Suppressor macrophage (primary cell): ENCODE measurements around the gene C1QTNF8.

Experiments
- DNase-seq, 4 experiments: peaks; one replicate each; pipeline ENCODE4 v3.0.0-alpha.2; 2020 to 2022
- total RNA-seq, 17 experiments: gene quantifications; one replicate each; lab custom pipeline; 2026; ENCODE audit warnings: mixed read lengths in 6 of 17, inconsistent platforms in 3 of 17; lab: John Stamatoyannopoulos, UW

The C1QTNF8 gene, protein sequence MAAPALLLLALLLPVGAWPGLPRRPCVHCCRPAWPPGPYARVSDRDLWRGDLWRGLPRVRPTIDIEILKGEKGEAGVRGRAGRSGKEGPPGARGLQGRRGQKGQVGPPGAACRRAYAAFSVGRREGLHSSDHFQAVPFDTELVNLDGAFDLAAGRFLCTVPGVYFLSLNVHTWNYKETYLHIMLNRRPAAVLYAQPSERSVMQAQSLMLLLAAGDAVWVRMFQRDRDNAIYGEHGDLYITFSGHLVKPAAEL
- 0 to 0.99 (median 0) reads per million in 17 experiments for total RNA-seq

DNA sequence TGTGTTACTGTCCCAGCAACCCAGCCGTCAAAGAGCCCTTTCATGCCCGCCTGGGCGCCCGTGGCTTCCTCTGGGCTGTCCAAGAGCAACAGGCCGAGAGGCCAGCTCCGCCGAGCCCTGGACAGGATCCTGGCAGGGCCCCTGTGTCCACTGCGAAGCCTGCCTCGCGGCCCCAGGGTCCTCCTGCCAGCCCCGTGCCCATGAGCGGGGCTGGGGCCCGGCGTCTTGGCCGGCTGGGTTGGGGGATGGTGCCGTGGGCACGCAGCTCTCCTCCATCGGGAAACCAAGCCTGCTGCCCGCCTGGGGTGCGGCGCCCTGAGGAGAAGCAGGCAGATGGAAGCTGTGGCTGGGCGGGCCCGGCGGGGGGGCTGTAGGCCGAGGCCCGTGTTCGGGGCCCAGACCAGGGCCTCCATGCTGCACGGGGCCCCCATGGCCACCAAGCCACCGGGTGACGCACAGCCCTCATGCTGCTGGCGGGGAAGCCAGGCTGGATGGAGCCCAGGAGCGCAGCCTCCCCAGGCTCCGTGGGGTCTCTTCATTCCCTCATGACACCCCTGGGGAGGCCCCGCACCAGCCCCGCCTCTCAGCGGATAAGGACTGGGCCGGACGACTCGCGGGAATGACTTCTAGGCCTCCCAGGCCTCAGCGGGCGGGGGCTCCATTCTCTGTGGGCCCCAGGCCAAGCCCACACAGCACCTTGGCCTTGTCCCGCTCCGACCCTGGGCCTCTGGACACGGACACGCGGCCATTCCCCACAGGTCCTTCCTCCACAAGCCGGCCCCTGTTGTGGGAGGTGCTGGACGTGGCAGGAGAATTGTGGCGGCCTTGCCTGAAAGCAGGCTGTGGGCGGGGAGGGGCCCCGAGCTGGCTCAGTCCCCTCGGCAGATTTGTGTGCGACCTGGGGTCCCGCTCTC lies at the start of gene C1QTNF8:
C1QTNF8 (minus strand) TSS at position 76 of the 914 bp plus-strand sequence. CDS start 1,322 bp downstream, outside the sequence.
- DNase-seq = no peak

DNA sequence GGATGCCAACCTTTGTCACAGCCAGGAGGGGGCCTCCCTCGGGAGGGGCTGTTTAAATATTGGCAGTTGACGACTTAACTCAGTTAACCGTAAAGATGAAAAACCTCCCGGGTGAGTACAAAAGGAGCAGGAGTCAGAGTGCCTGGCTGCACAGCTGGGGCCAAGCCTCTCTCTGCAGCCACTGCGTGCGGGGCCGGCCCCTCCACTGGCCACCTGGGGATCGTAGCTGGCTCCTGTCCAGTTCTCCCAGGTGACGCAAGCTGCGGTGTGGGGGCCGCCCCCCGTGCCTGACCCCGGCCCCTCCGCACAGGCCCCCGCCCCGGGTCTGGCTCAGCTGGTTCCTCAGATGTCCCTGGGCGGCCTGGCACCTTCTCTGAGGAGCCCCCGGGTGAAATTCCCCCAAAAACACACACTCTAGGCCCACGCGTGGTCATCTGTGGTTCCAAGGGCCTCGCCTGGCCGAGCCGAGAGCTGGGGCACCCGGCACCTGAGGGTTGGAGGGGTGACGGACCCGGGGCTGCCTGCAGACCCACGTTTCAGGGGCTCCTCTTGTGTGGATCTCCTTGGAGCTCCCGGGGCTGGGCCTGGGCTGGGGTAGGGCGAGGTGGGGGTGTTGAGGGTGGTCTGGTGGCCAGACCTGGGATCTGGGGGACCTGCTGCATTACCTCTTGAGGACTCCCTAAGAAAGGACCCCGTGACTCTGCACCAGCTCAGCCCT lies 49.5 kb upstream of the C1QTNF8 start:
- DNase-seq = no peak

DNA sequence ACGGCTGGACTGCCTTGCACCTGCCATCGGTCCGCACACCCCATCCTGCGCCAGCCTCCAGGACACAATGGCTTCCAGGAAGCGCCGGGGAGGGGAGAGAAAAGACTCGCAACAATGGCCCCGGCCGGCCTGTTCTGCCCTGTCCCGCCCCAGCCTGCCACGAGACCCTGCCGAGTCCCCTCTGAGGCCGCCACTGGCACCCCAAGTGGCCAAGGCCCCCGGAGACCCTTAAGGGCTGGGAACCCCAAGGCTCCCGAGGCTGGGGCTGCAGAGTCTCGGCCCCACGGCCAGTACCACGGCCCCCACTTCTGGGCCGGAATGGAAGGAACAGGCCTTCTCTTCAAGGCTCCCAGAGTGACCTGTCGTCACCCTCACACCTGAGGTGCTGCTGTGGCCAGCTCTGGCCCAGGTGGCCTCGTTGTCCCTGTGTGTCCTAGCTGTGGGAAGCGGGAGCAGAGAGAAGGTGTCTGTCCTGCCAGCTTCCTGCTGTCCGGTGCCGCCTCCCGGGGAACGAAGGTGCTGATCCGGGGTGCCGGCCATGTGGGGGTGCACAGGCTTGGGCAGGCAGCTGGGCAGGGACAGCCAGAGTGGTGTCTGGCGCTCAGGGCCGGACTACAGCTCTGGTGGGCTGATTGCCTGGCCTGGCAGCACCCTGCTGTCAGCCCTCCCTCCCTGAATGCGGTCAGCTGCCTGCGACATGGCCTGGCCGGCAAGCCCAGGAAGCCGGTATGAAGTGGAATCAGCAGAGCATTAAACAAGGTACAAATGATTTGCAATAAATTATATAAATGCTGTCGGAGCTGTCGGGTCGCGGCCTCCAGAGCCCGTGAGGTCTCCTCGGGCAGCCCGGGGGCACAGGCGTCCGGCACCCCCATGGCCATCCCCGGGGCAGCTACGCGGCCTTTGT lies 48.7 kb upstream of the C1QTNF8 start:
- DNase-seq = no peak

DNA sequence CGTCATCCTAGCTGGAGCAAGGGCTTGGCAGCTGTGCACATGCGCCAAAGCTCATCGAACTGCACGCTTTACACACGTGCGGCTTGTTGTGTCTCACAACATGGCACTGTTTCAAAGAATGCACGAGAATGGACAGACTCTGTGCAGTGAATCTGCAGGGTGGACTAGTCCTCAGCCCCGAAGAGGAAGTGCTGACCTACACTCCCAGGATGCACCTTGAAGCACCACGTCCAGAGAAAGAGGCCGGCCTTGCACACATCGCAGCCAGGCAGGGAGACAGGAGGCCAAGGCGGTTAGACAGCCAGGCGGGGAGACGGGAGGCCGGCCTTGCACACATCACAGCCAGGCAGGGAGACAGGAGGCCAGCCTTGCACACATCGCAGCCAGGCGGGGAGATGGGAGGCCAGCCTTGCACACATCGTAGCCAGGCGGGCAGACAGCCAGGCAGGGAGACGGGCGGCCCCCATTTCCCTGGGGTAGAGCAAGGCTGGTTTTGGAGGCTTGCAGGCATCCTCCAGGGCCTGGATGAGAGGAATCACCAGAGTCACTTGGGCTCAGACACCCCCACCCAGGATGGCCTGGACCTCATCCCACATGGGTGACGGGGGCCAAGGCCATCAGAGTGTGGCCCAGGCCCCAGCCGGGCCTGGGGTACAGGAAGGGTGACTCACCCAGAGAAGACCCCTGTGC lies 47.9 kb upstream of the C1QTNF8 start:
- no peak for DNase-seq

DNA sequence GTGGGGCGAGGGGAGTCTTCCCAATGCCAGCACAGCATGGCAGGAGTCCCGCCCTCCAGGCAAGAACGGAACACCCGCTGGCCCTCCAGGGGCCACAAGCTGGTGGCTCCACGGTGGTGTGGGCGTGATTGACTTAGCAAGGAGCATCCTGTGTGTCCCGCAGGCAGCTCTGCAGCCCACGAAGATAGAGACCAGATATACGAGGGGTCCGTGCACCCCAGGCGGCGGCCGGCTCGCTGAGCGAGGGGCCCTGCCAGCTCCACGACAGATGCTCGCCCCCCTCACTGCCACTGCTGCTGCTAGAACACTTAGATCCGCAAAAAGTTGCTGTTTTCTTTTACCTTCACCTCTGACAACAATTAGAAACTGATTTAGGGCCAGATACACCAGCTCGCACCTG lies 46.9 kb upstream of the C1QTNF8 start:
- DNase-seq = no peak

DNA sequence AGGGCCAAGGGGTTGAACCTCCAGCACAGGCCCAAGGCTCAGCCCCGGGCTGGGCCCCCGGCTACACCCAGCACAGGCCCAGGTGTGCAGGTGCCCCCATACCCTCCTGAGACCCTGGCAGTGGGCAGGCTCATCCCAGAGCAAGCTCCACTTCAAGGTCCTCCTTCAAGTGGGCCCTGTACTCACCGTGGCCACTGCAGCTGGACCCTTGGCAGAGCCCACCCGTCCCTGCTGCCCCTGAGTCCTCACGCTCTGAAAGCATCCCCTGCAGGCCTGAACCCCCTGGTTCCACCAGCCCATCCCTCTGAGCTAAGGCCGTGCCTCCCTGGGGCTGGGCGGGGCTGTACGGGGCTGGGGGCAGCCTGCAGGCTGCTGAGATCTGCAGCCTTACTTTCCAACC lies 45.7 kb upstream of the C1QTNF8 start:
- no peak for DNase-seq

DNA sequence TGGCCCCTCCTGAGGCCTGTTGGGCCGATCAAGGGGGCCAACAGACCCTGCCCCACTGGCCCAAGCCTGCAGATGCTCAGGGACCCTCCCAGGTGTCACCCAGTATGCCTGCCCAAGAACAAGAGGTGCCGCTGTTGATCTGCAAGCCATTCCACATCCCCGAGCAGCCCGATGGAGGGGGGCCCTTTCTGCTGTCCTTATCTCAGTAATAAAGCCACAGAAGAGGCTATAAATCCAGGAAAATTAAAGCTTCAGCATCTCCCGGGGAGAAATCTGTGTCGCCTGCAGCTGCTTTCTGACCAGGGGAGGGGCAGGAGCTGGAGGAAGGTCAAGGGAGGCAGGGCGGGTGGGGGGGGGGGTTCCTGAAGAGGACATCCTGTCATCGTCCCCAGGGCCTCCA lies 45.1 kb upstream of the C1QTNF8 start:
- DNase-seq = no peak

DNA sequence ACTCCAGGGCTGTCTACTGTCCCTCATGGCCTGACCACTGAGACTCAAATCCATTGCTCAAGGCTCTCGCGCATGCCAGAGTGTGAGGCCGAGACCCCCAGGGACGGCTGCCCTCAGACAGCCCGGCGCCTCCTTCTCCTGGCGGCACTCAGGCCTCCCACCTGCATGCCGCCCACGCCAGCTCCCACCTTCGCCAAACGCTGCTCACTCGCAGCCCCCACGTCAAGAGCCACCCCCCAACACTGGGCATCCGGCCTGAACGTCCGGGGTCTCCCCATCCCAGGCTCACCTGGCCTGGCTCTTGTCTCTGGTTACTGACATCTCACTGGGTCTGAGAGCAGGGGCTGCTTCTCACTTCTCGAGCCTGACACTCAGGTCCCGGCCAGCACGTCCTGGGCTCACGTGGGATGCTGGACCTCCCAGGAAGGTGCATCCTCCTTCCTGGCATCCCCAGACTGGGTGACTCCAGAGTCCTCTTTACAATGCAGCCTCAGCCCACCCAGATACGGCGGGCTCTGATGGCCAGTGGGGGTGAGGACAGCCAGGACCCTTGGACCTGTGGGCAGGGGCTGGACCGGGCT lies 44.6 kb upstream of the C1QTNF8 start:
- DNase-seq = no peak

DNA sequence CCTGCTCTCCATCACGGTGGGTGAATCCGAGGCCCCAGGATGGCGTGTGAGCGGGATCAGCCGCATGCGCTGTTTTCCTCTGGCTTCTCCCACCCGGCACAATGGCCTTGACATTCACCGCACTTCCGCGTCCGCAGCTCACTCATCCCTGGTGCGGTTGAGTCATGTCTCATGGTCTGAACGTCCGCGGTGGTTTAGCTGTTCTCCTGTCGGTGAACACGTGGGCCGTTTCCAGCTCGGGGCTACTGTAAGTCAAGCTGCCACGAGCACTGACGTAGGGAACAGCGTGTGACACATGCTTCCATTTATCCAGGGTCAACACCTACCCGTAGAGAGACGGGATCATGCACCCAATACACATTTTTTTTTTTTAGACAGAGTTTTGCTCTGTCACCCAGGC lies 41.6 kb upstream of the C1QTNF8 start:
- DNase-seq = no peak

DNA sequence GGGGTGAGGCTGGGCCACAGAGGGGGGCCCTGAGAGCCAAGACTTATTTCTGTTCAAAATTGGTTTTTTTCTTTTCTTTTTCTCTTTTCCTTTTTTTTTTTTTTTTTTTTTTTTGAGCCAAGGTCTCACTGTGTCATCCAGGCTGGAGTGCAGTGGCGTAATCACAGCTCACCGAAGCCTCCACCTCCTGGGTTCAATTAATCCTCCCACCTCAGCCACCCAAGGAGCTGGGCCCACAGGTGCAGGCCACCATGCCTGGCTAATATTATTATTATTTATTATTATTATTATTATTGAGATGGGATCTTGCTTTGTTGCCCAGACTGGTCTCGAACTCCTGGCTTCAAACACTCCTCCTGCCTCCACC lies 39.4 kb upstream of the C1QTNF8 start:
- no peak for DNase-seq

DNA sequence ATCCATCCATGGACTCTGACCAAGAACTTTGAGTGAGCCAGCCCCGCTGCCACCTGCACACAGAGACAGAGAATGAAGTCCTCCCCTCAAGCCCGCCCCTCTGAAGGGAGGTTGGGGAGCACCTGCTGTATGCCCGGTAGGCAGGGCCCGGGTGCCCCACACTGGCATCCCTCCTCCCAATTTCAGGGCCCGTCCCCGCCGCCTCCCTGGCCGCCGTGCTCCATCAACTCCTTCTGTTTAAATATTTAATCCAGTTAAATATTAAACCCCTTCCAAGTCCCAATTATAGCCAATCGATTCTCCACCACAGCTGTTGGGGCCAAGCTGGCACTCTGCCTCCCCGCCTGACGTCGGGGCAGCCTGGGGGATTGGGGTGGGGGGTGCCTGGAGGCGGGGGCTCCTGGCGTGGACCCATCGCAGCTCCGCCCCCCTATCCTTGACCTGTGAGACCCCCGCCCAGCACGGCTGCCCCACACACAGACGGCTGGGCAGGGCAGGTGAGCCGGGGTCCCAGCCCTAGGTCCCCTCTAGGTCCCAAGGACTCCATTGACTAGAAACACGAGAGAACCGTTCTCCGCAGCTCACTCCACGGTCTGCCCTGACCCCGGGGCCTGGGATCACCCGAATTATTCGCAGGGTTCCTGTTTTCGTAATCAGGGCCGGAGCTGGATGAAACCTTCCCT lies 38.9 kb upstream of the C1QTNF8 start:
- DNase-seq = no peak

DNA sequence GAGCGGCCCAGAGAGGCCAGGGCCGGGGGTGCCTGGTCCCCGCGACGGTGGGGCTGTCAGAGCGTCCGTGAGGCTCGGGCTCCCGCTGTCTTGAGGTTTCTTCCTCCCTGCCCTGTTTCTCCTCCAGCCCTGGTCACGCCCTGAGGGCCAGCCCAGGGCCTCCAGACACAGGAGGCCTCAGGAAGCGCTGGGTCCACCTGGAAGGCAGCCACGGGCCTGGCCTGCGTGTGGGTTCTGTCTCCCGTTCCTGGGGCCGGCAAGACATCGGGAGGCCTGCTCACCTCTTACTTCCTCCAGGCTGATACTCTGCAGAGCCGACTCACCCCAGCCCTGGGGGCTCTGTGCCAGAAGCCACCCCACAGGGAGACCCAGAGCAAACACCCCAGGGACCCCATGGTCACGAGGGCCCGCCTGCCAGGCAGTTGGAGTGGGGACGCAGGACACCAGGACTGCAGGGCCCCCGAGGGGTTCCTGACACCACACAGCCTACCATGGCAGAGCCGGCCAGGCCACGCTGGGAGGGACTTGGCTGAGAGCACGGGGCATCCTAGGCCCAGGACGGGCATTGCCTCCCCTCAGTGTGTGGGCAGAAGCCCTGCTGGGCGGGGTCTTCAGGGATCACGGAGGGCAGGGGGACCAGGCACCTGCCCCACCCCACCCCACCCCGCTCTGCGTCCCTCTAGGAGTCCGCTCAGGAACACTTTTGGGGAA lies 37.9 kb upstream of the C1QTNF8 start:
- no peak for DNase-seq

DNA sequence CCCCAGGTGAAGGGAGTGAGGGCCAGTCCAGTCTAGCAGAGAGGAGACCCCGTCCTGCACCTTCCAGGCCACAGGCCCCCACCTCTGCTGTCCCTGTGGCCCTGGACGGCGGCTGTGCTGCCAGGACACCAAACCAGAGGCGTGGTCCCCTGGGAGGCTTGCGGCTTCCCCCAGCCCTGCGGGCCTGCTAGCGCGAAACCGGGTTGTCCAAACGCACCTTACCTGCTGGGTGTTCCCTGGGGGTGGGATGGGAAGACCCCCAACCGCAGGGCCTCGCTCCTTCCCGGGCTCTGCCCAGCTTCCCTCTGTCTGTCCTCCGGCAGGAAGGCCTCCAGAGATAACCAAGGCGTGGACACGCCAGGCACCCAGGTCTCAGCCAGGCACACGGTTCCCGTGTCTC lies 37.2 kb upstream of the C1QTNF8 start:
- DNase-seq = no peak

DNA sequence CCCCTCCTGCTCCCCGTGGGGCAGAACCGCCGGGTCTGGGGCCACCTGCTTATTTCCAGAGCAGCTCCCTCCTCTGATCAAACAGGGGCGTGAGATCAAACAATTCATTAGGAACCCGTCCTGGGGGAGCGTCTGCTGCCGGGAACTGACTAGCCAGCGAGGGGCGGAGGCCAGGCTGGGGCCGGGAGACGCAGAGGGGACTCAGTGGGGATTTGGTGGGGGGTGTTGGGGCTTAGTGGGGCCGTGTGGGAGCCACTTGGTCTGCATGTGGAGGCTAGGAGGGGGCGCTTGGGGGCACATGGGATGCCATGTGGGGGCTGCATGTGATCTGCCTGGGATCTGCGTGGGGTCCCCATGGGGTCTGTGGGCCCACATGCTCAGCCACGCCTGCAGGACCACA lies 36.4 kb upstream of the C1QTNF8 start:
- no peak for DNase-seq

DNA sequence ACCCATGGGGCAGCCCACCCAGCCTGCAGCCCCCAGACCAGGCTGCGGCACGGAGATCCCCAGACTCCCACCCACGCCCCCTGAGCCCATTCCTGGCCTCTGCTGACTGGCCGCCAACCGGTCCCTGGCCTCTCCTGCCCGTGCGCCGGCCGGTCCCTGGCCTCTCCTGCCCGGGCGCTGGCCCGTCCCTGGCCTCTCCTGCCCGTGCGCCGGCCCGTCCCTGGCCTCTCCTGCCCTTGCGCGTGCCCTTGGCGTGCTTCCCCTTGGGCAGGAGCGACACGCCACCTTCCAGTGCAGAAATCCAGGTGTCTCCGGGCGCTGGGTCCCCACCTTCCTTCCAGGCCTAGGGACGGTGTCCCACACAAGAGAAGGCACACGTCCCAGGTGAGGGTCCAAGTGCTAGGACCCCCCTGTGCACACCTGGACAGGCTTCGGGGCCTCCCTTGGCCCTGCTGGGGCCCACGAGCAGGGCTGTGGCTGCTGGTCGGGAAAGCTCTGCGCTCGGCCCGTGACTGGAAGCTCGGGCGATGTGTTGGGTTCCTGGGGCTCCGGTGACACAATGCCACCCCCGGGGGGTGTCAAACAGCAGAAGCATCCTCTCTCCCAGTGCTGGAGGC lies 35.4 kb upstream of the C1QTNF8 start:
- DNase-seq = no peak

DNA sequence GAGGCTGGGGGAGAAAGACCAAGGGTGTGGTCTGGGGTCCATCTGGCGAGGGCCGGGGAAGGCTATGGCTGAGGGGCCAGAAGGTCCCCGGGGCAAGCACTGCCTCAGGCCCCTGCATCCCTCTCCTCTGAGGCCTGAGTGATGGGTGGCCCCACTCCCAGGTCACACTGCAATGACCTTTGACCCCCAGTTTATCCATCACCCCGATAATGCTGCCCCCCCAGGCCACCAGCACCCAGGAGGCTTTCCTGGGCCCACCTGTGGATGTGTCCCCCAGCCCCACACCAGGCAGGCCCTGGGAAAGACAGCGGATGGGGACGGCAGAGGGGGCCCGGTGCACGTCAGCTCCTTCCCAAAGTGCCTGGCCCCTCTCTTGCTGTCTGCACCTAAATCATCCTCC lies 34.3 kb upstream of the C1QTNF8 start:
- no peak for DNase-seq

DNA sequence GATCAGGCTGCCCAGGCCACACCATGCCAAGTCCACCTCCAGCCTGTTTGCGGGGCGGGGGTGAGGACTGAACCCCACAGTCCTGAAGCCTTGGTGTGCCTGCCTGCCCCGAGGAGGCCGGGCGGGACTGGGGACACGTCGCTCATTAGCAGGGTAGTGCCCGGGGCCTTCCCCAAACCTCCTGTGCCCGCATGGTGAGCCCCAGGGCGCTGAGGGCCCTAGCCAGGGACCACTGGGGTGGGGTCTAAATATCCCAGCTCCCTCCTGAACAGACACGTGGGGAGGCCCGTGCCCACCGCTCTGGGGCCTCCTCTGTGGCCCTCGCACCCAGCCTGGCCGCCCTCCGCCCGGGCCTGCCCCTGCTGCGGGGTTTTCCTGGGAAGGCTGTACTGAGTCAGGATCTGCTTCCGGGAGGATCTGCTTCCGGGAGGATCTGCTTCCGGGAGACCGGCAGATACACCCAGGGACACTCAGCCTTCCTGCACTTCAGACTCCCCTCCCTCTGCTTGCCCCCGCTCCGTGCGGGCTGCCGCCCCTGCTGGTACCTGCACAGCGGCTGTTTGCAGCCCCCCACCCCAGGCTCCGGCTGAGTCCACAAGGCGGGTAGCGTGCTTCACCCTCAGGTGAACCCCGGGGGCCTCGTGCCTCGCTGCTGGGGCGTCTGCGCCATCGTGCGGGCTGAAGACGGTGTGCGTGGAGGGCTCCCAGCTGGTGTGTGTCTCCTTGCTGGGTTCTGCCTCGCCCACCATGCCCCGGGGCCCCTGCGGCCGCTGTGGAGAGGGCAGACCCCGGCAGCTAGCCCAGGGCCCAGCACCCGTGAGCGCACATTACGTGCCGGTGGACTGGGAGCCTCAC lies 33.3 kb upstream of the C1QTNF8 start:
- DNase-seq = no peak

DNA sequence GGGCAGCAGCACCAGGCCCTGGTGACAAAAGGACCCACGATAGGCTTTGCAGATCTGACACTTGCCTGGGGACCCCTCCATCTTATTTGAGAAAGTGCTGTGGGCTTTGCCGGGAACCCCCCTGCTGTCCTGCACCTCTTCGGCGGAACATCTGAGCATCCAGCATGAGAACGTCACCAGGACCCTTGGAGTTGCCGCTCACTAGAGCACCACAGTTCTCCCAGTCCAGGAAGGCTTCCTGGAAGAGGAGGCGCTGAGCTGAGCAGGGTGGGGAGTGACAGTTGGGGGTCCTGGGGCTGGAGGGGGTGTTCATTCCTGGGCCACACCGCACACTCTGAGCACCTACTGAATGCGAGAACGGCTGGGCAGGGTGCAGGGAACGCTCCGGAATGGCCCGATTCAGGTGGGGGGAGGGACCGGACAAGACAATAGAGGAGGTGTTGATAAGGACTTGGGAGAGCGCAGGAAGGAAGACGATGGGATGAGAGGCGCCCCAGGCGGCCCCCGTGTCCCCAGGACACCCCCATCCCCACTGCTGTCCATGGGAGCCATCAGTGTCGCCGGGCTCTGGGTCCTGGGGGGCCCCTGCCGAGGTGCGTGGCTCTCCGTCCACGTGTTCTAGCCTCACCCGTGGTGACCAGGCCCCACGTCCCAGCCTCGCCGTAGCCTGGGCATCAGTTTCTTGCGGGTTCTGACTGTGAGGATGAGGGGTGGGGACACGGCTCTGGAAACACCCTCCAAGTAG lies 32.1 kb upstream of the C1QTNF8 start:
- DNase-seq = no peak
